HepG2 (cell line): Measurements from ENCODE around the gene IST1. TPM values are rescaled to one million over a fixed set of nuclear protein-coding genes. Genes with fewer than 3 reads are reported as not detected.

Experiments
- CBFB ChIP-seq: sonication (generic); formaldehyde crosslinking; IDR thresholded peaks from 2 replicates; pipeline ENCODE4 v1.4.0; 2020; ENCODE audit warnings: missing genetic modification reagents
- ETV5 ChIP-seq: IDR thresholded peaks from 2 replicates; pipeline ENCODE4 v1.6.1; 2018; ENCODE audit warnings: missing biosample characterization, missing genetic modification reagents, inconsistent platforms, borderline replicate concordance
- GTF3A ChIP-seq: sonication (generic); formaldehyde crosslinking; conservative IDR thresholded peaks from 2 replicates; pipeline ENCODE4 v1.4.0; 2020; ENCODE audit warnings: mild to moderate bottlenecking, missing genetic modification reagents
- ISX ChIP-seq: sonication (generic); formaldehyde crosslinking; conservative IDR thresholded peaks from 2 replicates; pipeline ENCODE4 v1.5.0; 2020; ENCODE audit warnings: missing genetic modification reagents
- KLF13 ChIP-seq: sonication (generic); formaldehyde crosslinking; IDR thresholded peaks from 2 replicates; pipeline ENCODE4 v1.4.0; 2020; ENCODE audit warnings: mild to moderate bottlenecking, missing genetic modification reagents
- MBD4 ChIP-seq: IDR thresholded peaks from 2 replicates; pipeline ENCODE4 v1.6.1; 2012; ENCODE audit warnings: low read length, inconsistent platforms, borderline replicate concordance
- NR2F2 ChIP-seq: IDR thresholded peaks from 2 replicates; pipeline ENCODE4 v1.6.1; 2012; ENCODE audit warnings: low read depth, inconsistent platforms, borderline replicate concordance
- RAD21 ChIP-seq: fragments of 450-650 bp; formaldehyde crosslinking; IDR thresholded peaks from 2 replicates; pipeline ENCODE4 v1.5.0; 2020; ENCODE audit warnings: mild to moderate bottlenecking
- SCMH1 ChIP-seq: sonication (generic); formaldehyde crosslinking; IDR thresholded peaks from 2 replicates; pipeline ENCODE4 v1.9.0; 2021; ENCODE audit warnings: missing genetic modification reagents, mild to moderate bottlenecking, borderline replicate concordance
- TCF7L2 ChIP-seq: IDR thresholded peaks from 2 replicates; pipeline ENCODE4 v1.6.1; 2011; ENCODE audit warnings: mild to moderate bottlenecking, low read depth, low read length, moderate library complexity
- U2AF2 ChIP-seq: fragments of 200-400 bp; formaldehyde crosslinking; IDR thresholded peaks from 2 replicates; pipeline ENCODE4 v1.6.1; 2017; ENCODE audit warnings: low read depth, mild to moderate bottlenecking, low read length
- ZNF12 ChIP-seq: sonication (generic); formaldehyde crosslinking; IDR thresholded peaks from 2 replicates; pipeline ENCODE4 v1.5.0; 2020; ENCODE audit warnings: missing genetic modification reagents
- ZNF234 ChIP-seq: sonication (generic); formaldehyde crosslinking; conservative IDR thresholded peaks from 2 replicates; pipeline ENCODE4 v1.5.1; 2020; ENCODE audit warnings: mild to moderate bottlenecking, missing genetic modification reagents
- ZNF552 ChIP-seq: sonication (generic); formaldehyde crosslinking; IDR thresholded peaks from 2 replicates; pipeline ENCODE4 v1.9.0; 2022; ENCODE audit warnings: missing genetic modification reagents, mild to moderate bottlenecking, borderline replicate concordance
- ZNF567 ChIP-seq: sonication (generic); formaldehyde crosslinking; IDR thresholded peaks from 2 replicates; pipeline ENCODE4 v1.8.1; 2023; ENCODE audit warnings: mild to moderate bottlenecking, missing genetic modification reagents, borderline replicate concordance
- ZNF724P ChIP-seq: sonication (generic); formaldehyde crosslinking; IDR thresholded peaks from 2 replicates; pipeline ENCODE4 v1.8.0; 2022; ENCODE audit warnings: missing genetic modification reagents, borderline replicate concordance
- ZNF747 ChIP-seq: sonication (generic); formaldehyde crosslinking; IDR thresholded peaks from 2 replicates; pipeline ENCODE4 v1.8.1; 2023; ENCODE audit warnings: missing genetic modification reagents, mild to moderate bottlenecking, borderline replicate concordance
- ZSCAN9 ChIP-seq: IDR thresholded peaks from 2 replicates; pipeline ENCODE4 v1.6.1; 2016; ENCODE audit warnings: borderline replicate concordance
- polyA plus RNA-seq, 8 experiments: library from polyadenylated mRNA; depleted of rRNA in 3 of 8; stranded (reverse) in 7 of 8; unstranded in 1 of 8; fragments of >200 nt; fragmentation: Illumina TruSeq in 4 of 8; extraction: Trizol in 4 of 8; gene quantifications; 2 replicates each; pipeline versions ENCODE4 v1.2.1 to v1.2.3, GENCODE V29; 2011 to 2016; ENCODE audit warnings: low read depth in 4 of 8, missing spikeins in 1 of 8, mixed read lengths in 1 of 8; ENCODE audit not compliant: insufficient read depth in 1 of 8
- total RNA-seq, 5 experiments: library from RNA; depleted of rRNA; stranded (reverse); fragments of >200 nt; fragmentation: Illumina TruSeq; extraction: Trizol; gene quantifications; 2 replicates each; pipeline ENCODE4 v1.2.3, GENCODE V29; 2016; ENCODE audit warnings: low read depth in 1 of 5
- TF ChIP-seq, protein P1 (sequence below): sonication (generic); formaldehyde crosslinking; IDR thresholded peaks from 2 replicates; pipeline ENCODE4 v1.4.0; 2020; ENCODE audit warnings: missing genetic modification reagents, mild to moderate bottlenecking, borderline replicate concordance
- TF ChIP-seq, protein P2 (sequence below): sonication (generic); formaldehyde crosslinking; conservative IDR thresholded peaks from 2 replicates; pipeline ENCODE4 v1.4.0; 2020; ENCODE audit warnings: missing genetic modification reagents
- TF ChIP-seq, protein P3 (sequence below): sonication (generic); formaldehyde crosslinking; conservative IDR thresholded peaks from 2 replicates; pipeline ENCODE4 v1.8.1; 2023; ENCODE audit warnings: missing genetic modification reagents
- TF ChIP-seq, protein P4 (sequence below): sonication (generic); formaldehyde crosslinking; IDR thresholded peaks from 2 replicates; pipeline ENCODE4 v1.5.1; 2020; ENCODE audit warnings: missing genetic modification reagents, mild to moderate bottlenecking, borderline replicate concordance

IST1 gene
- total and polyA plus RNA-seq, 2 of the 13 experiments (the other 11 are each of a cell fraction or from before 2014, with no cell fraction given): 346 to 415 TPM

DNA sequence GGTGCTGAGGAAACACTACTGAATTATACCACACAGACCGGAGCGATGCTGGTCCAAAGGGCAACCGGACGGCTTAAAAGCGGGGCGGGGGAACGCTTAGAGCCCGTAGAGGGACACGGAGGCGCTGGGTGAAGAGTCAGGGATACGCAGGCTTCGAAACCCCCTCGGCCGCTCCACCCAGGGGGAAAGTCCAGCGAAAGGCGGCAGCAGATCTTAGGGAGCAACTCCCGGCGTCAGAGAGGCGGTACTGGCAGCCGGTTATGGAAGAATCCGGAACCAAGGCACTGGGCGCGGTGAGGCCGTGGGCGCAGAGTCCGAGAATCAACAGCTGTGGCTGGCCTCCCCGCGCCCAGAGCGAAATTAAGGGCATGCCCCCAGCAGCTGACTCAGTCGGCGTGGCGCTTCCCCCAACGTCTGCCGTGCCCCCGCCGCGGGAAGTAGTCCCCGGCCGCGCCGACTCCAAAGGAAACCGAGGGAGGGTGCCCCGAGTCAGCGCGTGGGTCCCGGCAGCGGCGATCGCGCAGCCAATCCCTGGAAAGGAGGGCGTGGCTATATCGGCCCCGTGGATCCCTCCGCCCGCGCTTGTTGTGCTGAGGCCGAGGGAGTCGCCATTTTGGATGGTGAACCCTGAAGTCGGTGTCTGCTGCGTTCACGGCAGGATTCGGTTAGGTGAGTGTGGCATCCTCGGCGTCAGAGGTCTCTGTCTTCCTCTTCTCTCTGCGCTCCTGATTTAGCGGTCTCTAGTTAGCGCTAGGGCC lies at the start of gene IST1 (continued):
- TF ChIP-seq ZNF552 (CRISPR knock-in tag): peak; percentile 92; the same call in 1 of the 2 replicates
- TF ChIP-seq, protein P1, sequence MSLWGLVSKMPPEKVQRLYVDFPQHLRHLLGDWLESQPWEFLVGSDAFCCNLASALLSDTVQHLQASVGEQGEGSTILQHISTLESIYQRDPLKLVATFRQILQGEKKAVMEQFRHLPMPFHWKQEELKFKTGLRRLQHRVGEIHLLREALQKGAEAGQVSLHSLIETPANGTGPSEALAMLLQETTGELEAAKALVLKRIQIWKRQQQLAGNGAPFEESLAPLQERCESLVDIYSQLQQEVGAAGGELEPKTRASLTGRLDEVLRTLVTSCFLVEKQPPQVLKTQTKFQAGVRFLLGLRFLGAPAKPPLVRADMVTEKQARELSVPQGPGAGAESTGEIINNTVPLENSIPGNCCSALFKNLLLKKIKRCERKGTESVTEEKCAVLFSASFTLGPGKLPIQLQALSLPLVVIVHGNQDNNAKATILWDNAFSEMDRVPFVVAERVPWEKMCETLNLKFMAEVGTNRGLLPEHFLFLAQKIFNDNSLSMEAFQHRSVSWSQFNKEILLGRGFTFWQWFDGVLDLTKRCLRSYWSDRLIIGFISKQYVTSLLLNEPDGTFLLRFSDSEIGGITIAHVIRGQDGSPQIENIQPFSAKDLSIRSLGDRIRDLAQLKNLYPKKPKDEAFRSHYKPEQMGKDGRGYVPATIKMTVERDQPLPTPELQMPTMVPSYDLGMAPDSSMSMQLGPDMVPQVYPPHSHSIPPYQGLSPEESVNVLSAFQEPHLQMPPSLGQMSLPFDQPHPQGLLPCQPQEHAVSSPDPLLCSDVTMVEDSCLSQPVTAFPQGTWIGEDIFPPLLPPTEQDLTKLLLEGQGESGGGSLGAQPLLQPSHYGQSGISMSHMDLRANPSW: peak; percentile 60; the same call in 1 of the 2 replicates
- no peak for TF ChIP-seq KLF13 (CRISPR knock-in tag)
- TF ChIP-seq, protein P2, sequence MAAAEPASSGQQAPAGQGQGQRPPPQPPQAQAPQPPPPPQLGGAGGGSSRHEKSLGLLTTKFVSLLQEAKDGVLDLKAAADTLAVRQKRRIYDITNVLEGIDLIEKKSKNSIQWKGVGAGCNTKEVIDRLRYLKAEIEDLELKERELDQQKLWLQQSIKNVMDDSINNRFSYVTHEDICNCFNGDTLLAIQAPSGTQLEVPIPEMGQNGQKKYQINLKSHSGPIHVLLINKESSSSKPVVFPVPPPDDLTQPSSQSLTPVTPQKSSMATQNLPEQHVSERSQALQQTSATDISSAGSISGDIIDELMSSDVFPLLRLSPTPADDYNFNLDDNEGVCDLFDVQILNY: peak; percentile 83
- peak; percentile 86 for TF ChIP-seq ETV5 (CRISPR knock-in tag)
- peak; percentile 59 for TF ChIP-seq RAD21
- peak; percentile 53; the same call in 1 of the 2 replicates for TF ChIP-seq ZNF12 (CRISPR knock-in tag)
- TF ChIP-seq ZNF567 (CRISPR knock-in tag): peak; percentile 63; the same call in 1 of the 2 replicates
- peak; percentile 93 for TF ChIP-seq ZSCAN9 (CRISPR knock-in tag)
- TF ChIP-seq, protein P3, sequence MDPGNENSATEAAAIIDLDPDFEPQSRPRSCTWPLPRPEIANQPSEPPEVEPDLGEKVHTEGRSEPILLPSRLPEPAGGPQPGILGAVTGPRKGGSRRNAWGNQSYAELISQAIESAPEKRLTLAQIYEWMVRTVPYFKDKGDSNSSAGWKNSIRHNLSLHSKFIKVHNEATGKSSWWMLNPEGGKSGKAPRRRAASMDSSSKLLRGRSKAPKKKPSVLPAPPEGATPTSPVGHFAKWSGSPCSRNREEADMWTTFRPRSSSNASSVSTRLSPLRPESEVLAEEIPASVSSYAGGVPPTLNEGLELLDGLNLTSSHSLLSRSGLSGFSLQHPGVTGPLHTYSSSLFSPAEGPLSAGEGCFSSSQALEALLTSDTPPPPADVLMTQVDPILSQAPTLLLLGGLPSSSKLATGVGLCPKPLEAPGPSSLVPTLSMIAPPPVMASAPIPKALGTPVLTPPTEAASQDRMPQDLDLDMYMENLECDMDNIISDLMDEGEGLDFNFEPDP (CRISPR knock-in tag): no peak
- TF ChIP-seq ZNF724P: peak; percentile 99
- TF ChIP-seq ISX (CRISPR knock-in tag): peak; percentile 64
- TF ChIP-seq GTF3A (CRISPR knock-in tag): peak; percentile 91
- no peak for TF ChIP-seq TCF7L2
- no peak for TF ChIP-seq SCMH1
- peak; percentile 77; the same call in 1 of the 2 replicates for TF ChIP-seq NR2F2
- TF ChIP-seq MBD4: no peak
- peak; percentile 98 for TF ChIP-seq ZNF747 (CRISPR knock-in tag)
- no peak for TF ChIP-seq U2AF2
- no peak for TF ChIP-seq ZNF234 (CRISPR knock-in tag)
- peak; percentile 90 for TF ChIP-seq CBFB (CRISPR knock-in tag)
- TF ChIP-seq, protein P4, sequence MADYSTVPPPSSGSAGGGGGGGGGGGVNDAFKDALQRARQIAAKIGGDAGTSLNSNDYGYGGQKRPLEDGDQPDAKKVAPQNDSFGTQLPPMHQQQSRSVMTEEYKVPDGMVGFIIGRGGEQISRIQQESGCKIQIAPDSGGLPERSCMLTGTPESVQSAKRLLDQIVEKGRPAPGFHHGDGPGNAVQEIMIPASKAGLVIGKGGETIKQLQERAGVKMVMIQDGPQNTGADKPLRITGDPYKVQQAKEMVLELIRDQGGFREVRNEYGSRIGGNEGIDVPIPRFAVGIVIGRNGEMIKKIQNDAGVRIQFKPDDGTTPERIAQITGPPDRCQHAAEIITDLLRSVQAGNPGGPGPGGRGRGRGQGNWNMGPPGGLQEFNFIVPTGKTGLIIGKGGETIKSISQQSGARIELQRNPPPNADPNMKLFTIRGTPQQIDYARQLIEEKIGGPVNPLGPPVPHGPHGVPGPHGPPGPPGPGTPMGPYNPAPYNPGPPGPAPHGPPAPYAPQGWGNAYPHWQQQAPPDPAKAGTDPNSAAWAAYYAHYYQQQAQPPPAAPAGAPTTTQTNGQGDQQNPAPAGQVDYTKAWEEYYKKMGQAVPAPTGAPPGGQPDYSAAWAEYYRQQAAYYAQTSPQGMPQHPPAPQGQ (CRISPR knock-in tag): no peak
